LNCAP (cell line): Measurements from ENCODE around the gene CUEDC1.

Experiments used
- TF ChIP-seq, protein P1 (sequence below): fragments of 450-650 bp; IDR thresholded peaks from 2 replicates; pipeline ENCODE4 v1.5.1; 2017; ENCODE audit warnings: mild to moderate bottlenecking

The CUEDC1 gene

DNA sequence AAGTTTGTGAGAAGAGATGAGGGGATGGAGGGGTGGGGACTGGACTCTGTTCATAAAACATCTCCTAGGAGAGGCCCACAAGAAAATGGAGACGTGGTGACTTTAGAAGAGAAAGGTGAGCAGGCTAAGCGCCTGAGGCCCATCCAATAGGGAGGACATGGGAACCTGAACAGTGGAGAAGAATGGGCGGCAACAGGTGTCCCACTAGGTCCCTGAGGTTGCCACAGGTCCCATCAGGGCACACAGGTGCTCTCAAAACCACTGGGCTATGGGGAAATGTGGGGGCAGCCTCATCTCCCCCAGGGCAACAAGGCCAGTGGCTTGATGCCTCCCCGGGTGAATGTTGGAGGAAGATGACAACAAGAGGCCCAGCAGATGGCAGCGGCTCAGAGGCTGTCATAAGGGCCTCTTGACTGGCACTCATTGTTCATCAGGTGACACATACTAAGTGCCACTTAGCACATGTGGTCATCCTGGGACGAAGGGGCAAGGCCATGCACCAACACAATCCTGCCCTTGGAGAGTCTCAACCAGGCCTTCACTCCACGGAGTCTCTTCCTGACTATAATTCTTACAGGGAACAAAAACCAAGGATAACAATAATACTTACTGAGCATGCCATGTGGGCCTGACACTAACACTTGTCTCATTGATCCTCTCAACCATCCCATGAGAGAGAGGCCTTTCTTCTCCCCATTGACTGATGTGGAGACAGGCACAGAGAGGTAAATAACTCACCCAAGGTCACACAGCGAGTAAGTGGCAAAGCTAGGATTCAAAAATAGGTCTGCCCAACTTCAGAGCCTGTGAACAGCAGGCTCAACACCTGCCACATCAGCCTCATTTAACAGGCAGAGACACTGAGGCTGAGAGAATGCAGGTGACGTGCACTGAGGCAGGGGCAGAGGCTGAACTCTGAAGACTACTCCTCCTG lies 38.0 kb downstream of the CUEDC1 start:
- TF ChIP-seq, protein P1, sequence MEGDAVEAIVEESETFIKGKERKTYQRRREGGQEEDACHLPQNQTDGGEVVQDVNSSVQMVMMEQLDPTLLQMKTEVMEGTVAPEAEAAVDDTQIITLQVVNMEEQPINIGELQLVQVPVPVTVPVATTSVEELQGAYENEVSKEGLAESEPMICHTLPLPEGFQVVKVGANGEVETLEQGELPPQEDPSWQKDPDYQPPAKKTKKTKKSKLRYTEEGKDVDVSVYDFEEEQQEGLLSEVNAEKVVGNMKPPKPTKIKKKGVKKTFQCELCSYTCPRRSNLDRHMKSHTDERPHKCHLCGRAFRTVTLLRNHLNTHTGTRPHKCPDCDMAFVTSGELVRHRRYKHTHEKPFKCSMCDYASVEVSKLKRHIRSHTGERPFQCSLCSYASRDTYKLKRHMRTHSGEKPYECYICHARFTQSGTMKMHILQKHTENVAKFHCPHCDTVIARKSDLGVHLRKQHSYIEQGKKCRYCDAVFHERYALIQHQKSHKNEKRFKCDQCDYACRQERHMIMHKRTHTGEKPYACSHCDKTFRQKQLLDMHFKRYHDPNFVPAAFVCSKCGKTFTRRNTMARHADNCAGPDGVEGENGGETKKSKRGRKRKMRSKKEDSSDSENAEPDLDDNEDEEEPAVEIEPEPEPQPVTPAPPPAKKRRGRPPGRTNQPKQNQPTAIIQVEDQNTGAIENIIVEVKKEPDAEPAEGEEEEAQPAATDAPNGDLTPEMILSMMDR: no peak; the same call in 1 of the 2 replicates

DNA sequence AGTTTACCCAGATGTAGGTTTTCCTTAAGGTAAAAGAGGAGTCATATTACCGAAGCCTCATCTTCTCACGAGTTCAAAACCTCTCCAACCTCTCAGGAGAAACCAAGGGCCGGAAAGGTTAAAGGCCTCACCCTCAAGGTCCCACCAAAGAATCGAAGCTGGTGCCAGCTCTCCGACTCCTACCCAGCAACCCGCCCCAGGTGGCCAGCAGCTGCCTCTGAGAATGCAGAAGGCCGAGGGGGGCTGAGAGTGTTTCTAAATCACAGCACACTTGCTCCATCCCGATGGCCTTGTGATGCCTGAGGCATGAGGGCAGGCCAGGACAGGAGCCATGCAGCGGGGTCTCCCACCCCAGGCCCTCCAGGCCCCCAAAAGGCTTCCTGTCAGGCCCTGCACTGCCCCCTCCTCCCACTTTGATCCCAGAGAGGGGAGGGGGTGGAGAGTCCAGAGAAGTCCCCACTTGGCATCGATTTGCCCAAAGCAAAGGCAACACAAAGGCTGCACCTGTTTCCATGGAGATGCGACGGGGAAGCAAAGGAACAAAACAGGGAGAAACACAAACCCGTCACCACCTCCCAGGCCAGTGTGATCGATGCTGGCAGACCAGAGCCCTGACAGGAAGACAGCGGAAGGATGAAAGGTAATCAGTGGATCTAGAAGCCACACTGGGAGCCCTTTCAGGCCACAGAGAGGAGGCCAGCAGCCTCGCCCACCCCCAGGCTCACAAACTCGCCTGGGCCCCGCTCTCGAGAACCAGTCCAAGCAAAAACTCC lies 39.0 kb downstream of the CUEDC1 start:
- TF ChIP-seq, protein P1: no peak

DNA sequence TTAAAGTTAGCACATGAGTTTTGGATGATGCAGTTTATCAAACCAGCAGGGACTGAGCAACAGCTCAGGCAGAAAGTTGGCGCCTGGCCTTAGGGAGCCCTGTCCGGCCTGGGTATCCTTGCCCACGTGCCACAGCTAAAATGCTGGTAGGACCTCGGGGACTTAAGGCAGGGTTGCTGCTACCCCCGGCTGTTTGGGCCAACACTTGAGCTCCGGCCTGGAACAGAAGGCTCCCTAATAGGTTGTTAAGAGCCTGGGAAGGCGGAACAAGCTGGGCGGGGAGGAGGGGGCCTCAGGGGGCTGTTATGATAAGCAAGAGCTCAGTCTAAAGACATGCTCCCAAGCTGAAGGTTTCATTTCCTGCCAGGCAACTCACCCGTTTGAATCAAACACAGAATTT lies 39.7 kb downstream of the CUEDC1 start:
- TF ChIP-seq, protein P1: no peak

DNA sequence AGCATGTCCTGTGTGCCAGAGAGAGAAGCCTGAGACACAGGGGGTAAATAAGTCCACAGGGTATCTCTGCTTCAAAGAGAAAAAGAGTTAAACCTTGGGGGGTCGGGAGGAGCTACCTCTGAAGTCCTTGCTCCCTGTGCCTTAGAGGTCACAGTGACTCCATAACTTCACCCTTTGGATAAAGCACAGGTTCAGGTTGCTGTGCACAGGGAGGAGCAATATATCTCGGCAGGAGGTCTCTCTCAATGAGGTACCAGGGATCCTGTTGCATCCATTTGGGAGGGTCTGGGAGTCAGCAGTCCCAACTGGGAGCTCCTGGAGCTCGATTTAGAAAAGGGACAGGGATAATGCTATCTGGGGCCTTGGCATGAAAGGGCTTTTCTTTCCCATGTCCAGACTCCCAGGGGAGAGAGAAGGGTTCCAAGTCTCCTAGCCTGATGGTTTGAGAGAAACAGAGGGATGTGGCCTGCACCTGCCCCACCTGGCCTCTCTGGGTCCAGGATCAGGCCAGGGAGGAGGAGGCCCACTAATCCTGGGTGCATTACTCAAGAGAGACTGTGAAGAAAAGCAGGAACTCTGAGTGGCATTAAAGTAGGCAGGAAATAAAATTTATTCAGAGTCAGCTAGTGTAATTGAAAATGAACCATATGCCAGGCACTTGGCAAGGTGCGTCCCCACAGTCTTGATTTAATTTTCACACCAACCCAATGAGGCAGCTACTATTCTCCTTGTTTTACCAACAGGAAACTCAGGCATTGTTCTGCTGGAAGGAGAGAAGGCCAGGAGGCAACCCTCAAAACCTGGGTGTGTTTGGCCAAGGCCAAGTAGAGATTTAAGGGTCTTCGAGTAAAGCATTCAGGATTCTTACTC lies 40.7 kb downstream of the CUEDC1 start:
- TF ChIP-seq, protein P1: no peak

DNA sequence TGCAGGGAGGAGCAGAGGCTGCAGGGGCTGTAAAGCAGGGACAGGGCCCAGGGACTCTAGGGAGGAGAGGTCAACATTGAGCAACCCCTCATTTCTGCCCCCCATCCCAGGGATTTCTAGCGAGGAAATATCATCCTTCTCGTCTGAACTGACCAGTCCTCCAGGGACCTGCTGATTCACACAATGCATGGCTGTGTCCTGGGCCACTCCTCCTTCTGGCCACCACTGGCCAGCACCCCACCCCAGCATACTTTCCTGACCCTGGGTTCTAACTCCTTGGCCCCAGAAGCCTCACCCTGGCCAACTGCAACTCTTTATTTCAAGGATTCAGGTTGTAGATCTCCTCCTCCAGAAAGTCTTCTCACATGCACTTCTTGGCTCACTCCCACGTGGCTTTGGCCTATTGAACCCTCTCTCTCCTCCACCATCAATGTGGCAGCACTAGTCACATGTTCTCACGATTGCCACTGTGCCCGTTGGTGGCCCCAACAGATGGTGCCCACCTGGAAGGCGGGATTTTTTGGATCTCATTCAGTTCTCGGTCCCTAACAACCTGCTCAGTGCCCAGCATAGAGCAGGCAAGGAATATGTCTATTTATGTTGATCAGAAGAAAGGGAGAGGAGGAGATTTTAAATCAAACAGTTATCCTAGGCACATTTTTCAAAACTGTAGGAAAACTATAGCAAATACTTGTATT lies 41.5 kb downstream of the CUEDC1 start:
- TF ChIP-seq, protein P1: no peak

DNA sequence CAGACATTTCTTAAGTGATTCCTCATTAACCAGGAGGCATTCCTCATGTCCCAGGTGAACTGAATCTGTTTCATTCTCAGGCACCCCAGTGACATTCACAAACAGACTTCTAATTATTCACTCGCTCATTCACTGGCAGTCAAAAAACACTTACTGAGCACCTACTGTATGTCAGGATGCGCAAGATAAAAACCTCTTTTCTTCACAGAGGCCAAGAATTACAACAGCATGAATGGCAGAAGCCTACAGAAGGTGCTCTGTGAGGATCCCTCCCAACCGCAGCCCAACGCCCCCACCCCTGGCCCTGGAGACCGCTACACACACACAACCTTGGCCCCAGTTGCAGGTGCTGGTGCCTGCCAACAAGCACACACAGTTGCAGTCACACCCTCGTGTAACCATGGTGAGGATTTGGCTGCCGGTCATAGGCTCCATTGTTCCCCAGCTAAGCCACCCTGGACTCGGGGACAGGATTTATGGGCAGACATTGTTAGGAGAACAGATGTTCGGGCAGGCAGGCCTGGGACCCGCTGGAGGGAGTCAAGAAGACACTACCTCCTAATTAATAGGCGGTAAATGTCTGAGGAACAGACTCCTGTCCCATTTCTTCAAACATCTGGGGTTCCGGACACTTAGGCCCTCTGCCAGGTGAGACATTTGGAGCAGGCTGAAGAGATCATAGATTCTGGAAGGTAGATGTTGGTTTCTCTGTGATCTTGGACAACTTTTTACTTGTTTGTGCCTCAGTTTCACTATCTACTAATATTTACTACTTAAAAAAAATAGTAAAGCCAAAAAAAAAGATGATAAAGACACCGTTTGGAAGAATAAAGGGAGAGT lies 43.2 kb downstream of the CUEDC1 start:
- TF ChIP-seq, protein P1: no peak
